HEK293 (cell line): ENCODE data around the gene ICE2.

Source experiments
- CTCF ChIA-PET: fragments of 350-600 bp; formaldehyde crosslinking; extraction: SDS; loops from one replicate; lab custom pipeline; 2021; ENCODE audit warnings: antibody characterized with exemption; lab: Yijun Ruan, JAX
- POLR2A ChIA-PET: fragments of 300-600 bp; formaldehyde crosslinking; extraction: SDS; loops from one replicate; lab custom pipeline; 2020; ENCODE audit warnings: antibody characterized with exemption, inconsistent platforms; lab: Yijun Ruan, JAX
- H3K27ac ChIP-seq: fragments of 200-500 bp; sonication (Bioruptor generic); 2 replicates; pipeline ENCODE4 v1.5.1; 2014; ENCODE audit warnings: low read depth, low read length, control low read depth, inconsistent platforms; ENCODE audit errors: extremely low read depth
- H3K36me3 ChIP-seq, 2 experiments: fragments of 200-500 bp in 1 of 2; sonication (Bioruptor generic) in 1 of 2; 1 replicate in 1 of 2; 2 replicates in 1 of 2; pipeline ENCODE4 v1.5.1; 2014 to 2017; ENCODE audit warnings: inconsistent platforms in 2 of 2, low read length in 2 of 2; ENCODE audit not compliant: control insufficient read depth in 2 of 2, insufficient read depth in 1 of 2
- H3K4me1 ChIP-seq: fragments of 200-500 bp; sonication (Bioruptor generic); 2 replicates; pipeline ENCODE4 v1.5.1; 2014; ENCODE audit warnings: mild to moderate bottlenecking, low read length, inconsistent platforms; ENCODE audit not compliant: control insufficient read depth, insufficient read depth
- H3K4me3 ChIP-seq: 2 replicates; pipeline ENCODE4 v1.5.1; 2011; ENCODE audit warnings: low read depth, mild to moderate bottlenecking, control low read depth, low read length, moderate library complexity
- H3K9me3 ChIP-seq: fragments of 200-500 bp; sonication (Bioruptor generic); 2 replicates; pipeline ENCODE4 v1.5.1; 2014; ENCODE audit warnings: low read depth, low read length, inconsistent platforms; ENCODE audit not compliant: control insufficient read depth, insufficient read depth
- GFI1B ChIP-seq: fragments of 450-650 bp; formaldehyde crosslinking; IDR thresholded peaks from 2 replicates; pipeline ENCODE4 v1.5.1; 2016; ENCODE audit warnings: missing biosample characterization, missing genetic modification characterization
- GLI2 ChIP-seq: fragments of 450-650 bp; formaldehyde crosslinking; IDR thresholded peaks from 2 replicates; pipeline ENCODE4; 2017; ENCODE audit warnings: missing biosample characterization, missing genetic modification characterization, low read depth, borderline replicate concordance
- HOXC10 ChIP-seq: sonication (generic); formaldehyde crosslinking; IDR thresholded peaks from 2 replicates; pipeline ENCODE4 v1.8.1; 2023; ENCODE audit warnings: mild to moderate bottlenecking, missing genetic modification reagents
- RBAK ChIP-seq: fragments of 450-650 bp; formaldehyde crosslinking; IDR thresholded peaks from 2 replicates; pipeline ENCODE4 v1.5.1; 2016; ENCODE audit warnings: missing biosample characterization, missing genetic modification characterization
- SCRT2 ChIP-seq: fragments of 450-650 bp; formaldehyde crosslinking; IDR thresholded peaks from 2 replicates; pipeline ENCODE4 v1.5.1; 2016; ENCODE audit warnings: missing biosample characterization, missing genetic modification characterization
- SP2 ChIP-seq: fragments of 450-650 bp; formaldehyde crosslinking; IDR thresholded peaks from 2 replicates; pipeline ENCODE4 v1.5.1; 2016; ENCODE audit warnings: missing biosample characterization, missing genetic modification characterization
- ZFP3 ChIP-seq: fragments of 450-650 bp; formaldehyde crosslinking; IDR thresholded peaks from 2 replicates; pipeline ENCODE4 v1.5.1; 2016; ENCODE audit warnings: low read depth, missing biosample characterization, missing genetic modification characterization
- ZFP37 ChIP-seq: fragments of 450-650 bp; formaldehyde crosslinking; IDR thresholded peaks from 2 replicates; pipeline ENCODE4 v1.5.1; 2016; ENCODE audit warnings: missing biosample characterization, missing genetic modification characterization
- ZNF202 ChIP-seq: fragments of 450-650 bp; formaldehyde crosslinking; IDR thresholded peaks from 2 replicates; pipeline ENCODE4 v1.5.1; 2016; ENCODE audit warnings: missing biosample characterization, missing genetic modification characterization, borderline replicate concordance
- ZNF211 ChIP-seq: fragments of 450-650 bp; formaldehyde crosslinking; IDR thresholded peaks from 2 replicates; pipeline ENCODE4 v1.5.1; 2016; ENCODE audit warnings: low read depth, missing biosample characterization, missing genetic modification characterization
- ZNF324 ChIP-seq: fragments of 450-650 bp; formaldehyde crosslinking; IDR thresholded peaks from 2 replicates; pipeline ENCODE4 v1.5.1; 2016; ENCODE audit warnings: missing biosample characterization, missing genetic modification characterization
- ZNF514 ChIP-seq: fragments of 450-650 bp; formaldehyde crosslinking; IDR thresholded peaks from 2 replicates; pipeline ENCODE4 v1.5.1; 2016; ENCODE audit warnings: missing biosample characterization, missing genetic modification characterization
- ZNF600 ChIP-seq: fragments of 450-650 bp; formaldehyde crosslinking; IDR thresholded peaks from 2 replicates; pipeline ENCODE4 v1.5.1; 2016; ENCODE audit warnings: missing biosample characterization, missing genetic modification characterization
- ZNF629 ChIP-seq: fragments of 450-650 bp; formaldehyde crosslinking; IDR thresholded peaks from 2 replicates; pipeline ENCODE4 v1.5.1; 2017; ENCODE audit warnings: missing biosample characterization, missing genetic modification characterization
- ZNF670 ChIP-seq: fragments of 450-650 bp; formaldehyde crosslinking; IDR thresholded peaks from 2 replicates; pipeline ENCODE4 v1.5.1; 2016; ENCODE audit warnings: missing biosample characterization, missing genetic modification characterization, low read depth
- ZNF843 ChIP-seq: fragments of 450-650 bp; formaldehyde crosslinking; IDR thresholded peaks from 2 replicates; pipeline ENCODE4 v1.5.1; 2016; ENCODE audit warnings: missing biosample characterization, missing genetic modification characterization
- ZSCAN23 ChIP-seq: fragments of 450-650 bp; formaldehyde crosslinking; IDR thresholded peaks from 2 replicates; pipeline ENCODE4 v1.5.1; 2016; ENCODE audit warnings: missing biosample characterization, missing genetic modification characterization
- TF ChIP-seq, protein P1 (sequence below): fragments of 450-650 bp; formaldehyde crosslinking; IDR thresholded peaks from 2 replicates; pipeline ENCODE4 v1.5.1; 2016; ENCODE audit warnings: missing biosample characterization, missing genetic modification characterization
- TF ChIP-seq, protein P2 (sequence below): fragments of 450-650 bp; formaldehyde crosslinking; IDR thresholded peaks from 2 replicates; pipeline ENCODE4 v1.5.1; 2016; ENCODE audit warnings: missing biosample characterization, missing genetic modification characterization
- TF ChIP-seq, protein P3 (sequence below): fragments of 450-650 bp; formaldehyde crosslinking; IDR thresholded peaks from 2 replicates; pipeline ENCODE4 v1.5.1; 2017; ENCODE audit warnings: missing biosample characterization, missing genetic modification characterization
- TF ChIP-seq, protein P4 (sequence below): fragments of 450-650 bp; formaldehyde crosslinking; IDR thresholded peaks from 2 replicates; pipeline ENCODE4 v1.5.1; 2016; ENCODE audit warnings: missing biosample characterization, missing genetic modification characterization

The ICE2 gene

DNA sequence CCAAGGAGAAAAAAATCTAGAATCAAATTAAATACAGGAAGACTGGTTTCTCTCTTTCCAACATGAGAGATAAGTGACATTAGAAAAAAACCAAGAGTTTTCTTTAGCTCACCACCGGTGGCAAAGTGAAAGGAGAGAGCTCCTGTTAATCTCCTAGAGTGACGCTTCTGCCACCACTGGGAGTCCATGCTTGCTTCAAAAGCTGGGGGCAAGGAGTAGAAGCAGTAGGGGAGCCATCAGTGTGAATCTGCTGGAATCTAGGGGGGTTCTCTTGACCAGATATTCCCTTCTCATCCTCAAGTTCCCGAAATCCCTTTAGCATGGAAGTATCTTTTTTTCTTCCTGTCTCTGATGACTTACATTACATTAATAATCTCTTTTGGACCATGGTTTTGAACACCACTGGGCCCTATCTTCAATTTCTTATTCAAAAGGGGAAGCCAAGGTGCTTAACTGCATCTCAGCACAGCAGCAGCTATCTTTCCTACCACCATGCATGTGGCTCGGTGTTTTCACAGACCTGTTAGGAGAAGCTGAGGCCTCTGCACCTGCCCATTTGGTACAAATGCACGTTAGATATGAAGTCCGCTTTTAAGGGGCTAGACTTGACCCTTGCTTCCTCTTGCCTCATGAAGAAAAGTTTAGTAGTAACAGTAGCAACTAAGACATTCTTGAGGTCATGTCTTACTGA, 6.6 kb upstream of the ICE2 start:
- H3K36me3 ChIP-seq: no peaks in the 10 kb centered on the region
- no peak overlapping the region for H3K4me3 ChIP-seq
- TF ChIP-seq ZNF324 (tag by site-specific recombination): no peak
- TF ChIP-seq, protein P1, sequence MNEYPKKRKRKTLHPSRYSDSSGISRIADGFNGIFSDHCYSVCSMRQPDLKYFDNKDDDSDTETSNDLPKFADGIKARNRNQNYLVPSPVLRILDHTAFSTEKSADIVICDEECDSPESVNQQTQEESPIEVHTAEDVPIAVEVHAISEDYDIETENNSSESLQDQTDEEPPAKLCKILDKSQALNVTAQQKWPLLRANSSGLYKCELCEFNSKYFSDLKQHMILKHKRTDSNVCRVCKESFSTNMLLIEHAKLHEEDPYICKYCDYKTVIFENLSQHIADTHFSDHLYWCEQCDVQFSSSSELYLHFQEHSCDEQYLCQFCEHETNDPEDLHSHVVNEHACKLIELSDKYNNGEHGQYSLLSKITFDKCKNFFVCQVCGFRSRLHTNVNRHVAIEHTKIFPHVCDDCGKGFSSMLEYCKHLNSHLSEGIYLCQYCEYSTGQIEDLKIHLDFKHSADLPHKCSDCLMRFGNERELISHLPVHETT: no peak
- no peak for TF ChIP-seq ZNF670
- no peak for TF ChIP-seq ZFP37
- TF ChIP-seq, protein P2, sequence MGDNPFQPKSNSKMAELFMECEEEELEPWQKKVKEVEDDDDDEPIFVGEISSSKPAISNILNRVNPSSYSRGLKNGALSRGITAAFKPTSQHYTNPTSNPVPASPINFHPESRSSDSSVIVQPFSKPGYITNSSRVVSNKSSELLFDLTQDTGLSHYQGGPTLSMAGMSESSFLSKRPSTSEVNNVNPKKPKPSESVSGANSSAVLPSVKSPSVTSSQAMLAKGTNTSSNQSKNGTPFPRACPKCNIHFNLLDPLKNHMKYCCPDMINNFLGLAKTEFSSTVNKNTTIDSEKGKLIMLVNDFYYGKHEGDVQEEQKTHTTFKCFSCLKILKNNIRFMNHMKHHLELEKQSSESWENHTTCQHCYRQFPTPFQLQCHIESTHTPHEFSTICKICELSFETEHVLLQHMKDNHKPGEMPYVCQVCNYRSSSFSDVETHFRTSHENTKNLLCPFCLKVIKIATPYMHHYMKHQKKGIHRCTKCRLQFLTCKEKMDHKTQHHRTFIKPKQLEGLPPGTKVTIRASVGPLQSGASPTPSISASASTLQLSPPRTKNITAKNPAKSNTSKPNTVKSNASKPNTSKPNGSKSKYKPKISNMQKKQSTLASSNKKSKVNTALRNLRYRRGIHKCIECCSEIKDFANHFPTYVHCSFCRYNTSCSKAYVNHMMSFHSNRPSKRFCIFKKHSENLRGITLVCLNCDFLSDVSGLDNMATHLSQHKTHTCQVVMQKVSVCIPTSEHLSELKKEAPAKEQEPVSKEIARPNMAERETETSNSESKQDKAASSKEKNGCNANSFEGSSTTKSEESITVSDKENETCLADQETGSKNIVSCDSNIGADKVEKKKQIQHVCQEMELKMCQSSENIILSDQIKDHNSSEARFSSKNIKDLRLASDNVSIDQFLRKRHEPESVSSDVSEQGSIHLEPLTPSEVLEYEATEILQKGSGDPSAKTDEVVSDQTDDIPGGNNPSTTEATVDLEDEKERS (tag by site-specific recombination): no peak
- no peak for TF ChIP-seq SCRT2 (tag by site-specific recombination)
- TF ChIP-seq ZNF843 (tag by site-specific recombination): no peak
- no peak for TF ChIP-seq ZNF211 (tag by site-specific recombination)
- no peak for TF ChIP-seq GFI1B (tag by site-specific recombination)
- TF ChIP-seq, protein P3, sequence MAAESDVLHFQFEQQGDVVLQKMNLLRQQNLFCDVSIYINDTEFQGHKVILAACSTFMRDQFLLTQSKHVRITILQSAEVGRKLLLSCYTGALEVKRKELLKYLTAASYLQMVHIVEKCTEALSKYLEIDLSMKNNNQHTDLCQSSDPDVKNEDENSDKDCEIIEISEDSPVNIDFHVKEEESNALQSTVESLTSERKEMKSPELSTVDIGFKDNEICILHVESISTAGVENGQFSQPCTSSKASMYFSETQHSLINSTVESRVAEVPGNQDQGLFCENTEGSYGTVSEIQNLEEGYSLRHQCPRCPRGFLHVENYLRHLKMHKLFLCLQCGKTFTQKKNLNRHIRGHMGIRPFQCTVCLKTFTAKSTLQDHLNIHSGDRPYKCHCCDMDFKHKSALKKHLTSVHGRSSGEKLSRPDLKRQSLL (tag by site-specific recombination): no peak
- no peak for TF ChIP-seq RBAK
- TF ChIP-seq ZNF629: no peak
- TF ChIP-seq ZNF600: no peak
- TF ChIP-seq, protein P4, sequence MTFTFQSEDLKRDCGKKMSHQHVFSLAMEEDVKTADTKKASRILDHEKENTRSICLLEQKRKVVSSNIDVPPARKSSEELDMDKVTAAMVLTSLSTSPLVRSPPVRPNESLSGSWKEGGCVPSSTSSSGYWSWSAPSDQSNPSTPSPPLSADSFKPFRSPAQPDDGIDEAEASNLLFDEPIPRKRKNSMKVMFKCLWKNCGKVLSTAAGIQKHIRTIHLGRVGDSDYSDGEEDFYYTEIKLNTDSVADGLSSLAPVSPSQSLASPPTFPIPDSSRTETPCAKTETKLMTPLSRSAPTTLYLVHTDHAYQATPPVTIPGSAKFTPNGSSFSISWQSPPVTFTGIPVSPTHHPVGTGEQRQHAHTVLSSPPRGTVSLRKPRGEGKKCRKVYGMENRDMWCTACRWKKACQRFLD: no peak
- TF ChIP-seq HOXC10 (CRISPR knock-in tag): no peak
- TF ChIP-seq GLI2 (tag by site-specific recombination): no peak
- no peak for TF ChIP-seq ZNF514 (tag by site-specific recombination)
- no peak for TF ChIP-seq ZSCAN23
- TF ChIP-seq ZNF202: no peak
- ChIA-PET CTCF (no interaction called here), POLR2A (no interaction called here)
- no peaks in the 10 kb centered on the region for H3K4me1 ChIP-seq
- no peaks in the 10 kb centered on the region for H3K9me3 ChIP-seq
- H3K27ac ChIP-seq: no peak overlapping the region

DNA sequence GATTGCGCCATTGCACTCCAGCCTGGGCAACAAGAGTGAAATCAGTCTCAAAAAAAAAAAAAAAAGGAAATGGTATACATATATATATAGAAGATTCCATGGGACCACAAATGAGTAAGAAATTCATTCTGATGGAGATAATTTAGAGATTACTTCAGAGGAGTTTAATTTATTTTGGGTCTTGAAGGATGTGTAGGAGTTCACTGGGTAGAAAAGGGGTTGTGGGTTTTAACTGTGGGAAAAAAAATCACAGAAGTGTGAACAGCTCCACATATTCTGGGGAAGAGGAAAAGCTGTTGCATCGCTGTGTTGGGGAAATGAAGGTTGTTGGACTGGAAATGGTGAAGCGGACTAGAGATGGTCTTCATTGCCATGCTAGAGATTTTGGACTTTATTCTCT, 4.1 kb upstream of the ICE2 start:
- Histone ChIP-seq H3K36me3 (no peaks in the 10 kb centered on the region), H3K4me3 (no peak overlapping the region)
- CTCF ChIA-PET: interaction anchor here (0.5 to 1.1 kb wide), 2 partner anchors 120 to 1351 kb away, joined by 3 to 5 read pairs; no protein-coding TSS in a partner anchor
- POLR2A ChIA-PET: no interaction called here
- TF ChIP-seq ZFP3 (peak; percentile 82), SP2 (no peak)
- TF ChIP-seq, all 188 proteins: peak for 1
- no peaks in the 10 kb centered on the region for H3K4me1 ChIP-seq
- no peak overlapping the region for H3K27ac ChIP-seq
- no peaks in the 10 kb centered on the region for H3K9me3 ChIP-seq
